PC-9 (cell line): Measurements from ENCODE around the gene RPA3. TPM values are rescaled to one million over a fixed set of nuclear protein-coding genes. Genes with fewer than 3 reads are reported as not detected.

Experiments used
- BruUV-seq: library from RNA; stranded (reverse); fragments of 400-500 nt; replicated peaks from 2 replicates; lab custom pipeline; 2021; lab: Mats Ljungman, UMichigan
- CTCF ChIA-PET: fragments of 300-600 bp; sonication (Branson Sonifier 250); formaldehyde crosslinking; loops from one replicate; lab custom pipeline; 2022; ENCODE audit warnings: antibody characterized with exemption; lab: Charles Lee
- POLR2A ChIA-PET: fragments of 300-600 bp; sonication (Branson Sonifier 250); formaldehyde crosslinking; loops from one replicate; lab custom pipeline; 2022; ENCODE audit warnings: antibody characterized with exemption; ENCODE audit not compliant: unreplicated experiment; lab: Charles Lee
- DNase-seq, 2 experiments: peaks; one replicate each; pipeline versions ENCODE4 v3.0.0 to v3.0.0-alpha.2; 2015 to 2022; ENCODE audit warnings: mixed read lengths in 1 of 2
- H2AFZ ChIP-seq: fragments of 200-600 bp; sonication (generic); 2 replicates; pipeline ENCODE4 v1.8.1; 2017; ENCODE audit warnings: antibody characterized with exemption
- H3F3A ChIP-seq: fragments of 200-600 bp; sonication (generic); 2 replicates; pipeline ENCODE4 v1.8.1; 2017; ENCODE audit warnings: antibody characterized with exemption, mild to moderate bottlenecking, low read depth; ENCODE audit not compliant: insufficient read depth
- H3K27ac ChIP-seq: fragments of 200-600 bp; sonication (generic); 2 replicates; pipeline ENCODE4 v1.6.1; 2016; ENCODE audit warnings: mixed run types
- H3K27me3 ChIP-seq: fragments of 200-600 bp; sonication (generic); 2 replicates; pipeline ENCODE4 v1.6.1; 2016; ENCODE audit warnings: low read depth, mixed run types; ENCODE audit not compliant: insufficient read depth
- H3K36me3 ChIP-seq: fragments of 200-600 bp; sonication (generic); 2 replicates; pipeline ENCODE4 v1.6.1; 2016; ENCODE audit warnings: low read depth, mixed run types
- H3K4me1 ChIP-seq: fragments of 200-600 bp; sonication (generic); replicated peaks from 2 replicates; pipeline ENCODE4 v1.6.1; 2016; ENCODE audit warnings: mixed run types; ENCODE audit not compliant: insufficient read depth
- H3K4me2 ChIP-seq: fragments of 200-600 bp; sonication (generic); 2 replicates; pipeline ENCODE4 v1.6.1; 2017; ENCODE audit warnings: mixed run types
- H3K4me3 ChIP-seq: fragments of 200-600 bp; sonication (generic); 2 replicates; pipeline ENCODE4 v1.6.1; 2016; ENCODE audit warnings: mixed run types
- H3K79me2 ChIP-seq: fragments of 200-600 bp; sonication (generic); 2 replicates; pipeline ENCODE4 v1.6.1; 2017; ENCODE audit warnings: low read depth, mixed run types
- H3K9me2 ChIP-seq: fragments of 200-600 bp; sonication (generic); 2 replicates; pipeline ENCODE4 v1.8.1; 2017; ENCODE audit warnings: mild to moderate bottlenecking; ENCODE audit not compliant: insufficient read depth
- H3K9me3 ChIP-seq: fragments of 200-600 bp; sonication (generic); 2 replicates; pipeline ENCODE4 v1.8.1; 2016; ENCODE audit warnings: low read depth; ENCODE audit not compliant: insufficient read depth
- H4K20me1 ChIP-seq: fragments of 200-600 bp; sonication (generic); 2 replicates; pipeline ENCODE4 v1.8.1; 2017; ENCODE audit not compliant: insufficient read depth
- CTCF ChIP-seq: fragments of 200-600 bp; sonication (generic); conservative IDR thresholded peaks from 2 replicates; pipeline ENCODE4 v1.6.1; 2017; ENCODE audit warnings: mixed run types, antibody characterized with exemption, mild to moderate bottlenecking, moderate library complexity
- EZH2 ChIP-seq: fragments of 200-600 bp; sonication (generic); IDR thresholded peaks from 2 replicates; pipeline ENCODE4 v1.8.0; 2017; ENCODE audit warnings: antibody characterized with exemption, low read depth
- intact Hi-C: fragments of 100-400 bp; cut with micrococcal nuclease; formaldehyde crosslinking; loops from one replicate; pipeline ENCODE4 v1.10.0; 2022; ENCODE audit not compliant: unreplicated experiment
- total RNA-seq: library from RNA; stranded (reverse); gene quantifications from 2 replicates; pipeline ENCODE4 v1.2.3, GENCODE V29; 2021

Gene RPA3
- total RNA-seq, 1 experiment from 2014 or later, result 166 TPM

GRCh38 chr7:7710469-7710868, 7.9 kb downstream of the RPA3 start:
- DNase-seq, result no peak
- Histone ChIP-seq H3K4me1 (no peaks in the 10 kb centered on the region), H3F3A (no peaks in the 10 kb centered on the region), H3K4me2 (no peak overlapping the region), H2AFZ (no peak overlapping the region), H3K36me3 (no peaks in the 10 kb centered on the region), H3K4me3 (no peak overlapping the region), H3K9me2 (0 out of 2 replicates have a peak, but pooled peaks cover 3% of the 10 kb centered on the region), H3K27ac (no peak overlapping the region), H4K20me1 (no peaks in the 10 kb centered on the region), H3K9me3 (no peaks in the 10 kb centered on the region; the same call in 1 of the 2 replicates), H3K79me2 (no peaks in the 10 kb centered on the region), H3K27me3 (no peaks in the 10 kb centered on the region)
- CTCF ChIA-PET, result interaction anchor here (0.6 kb wide), 1 partner anchor 1182 kb away, joined by 3 read pairs; no protein-coding TSS in a partner anchor
- TF ChIP-seq CTCF (no peak), EZH2 (no peak)
- BruUV-seq, result no TSS peak
- intact Hi-C loops, result no loop called here
- POLR2A ChIA-PET, result no interaction called here

GRCh38 chr7:7709291-7709690, 9.1 kb downstream of the RPA3 start:
- H3K4me3 ChIP-seq, result no peak overlapping the region
- no peak overlapping the region for H3K4me2 ChIP-seq
- BruUV-seq, result no TSS peak
- no peaks in the 10 kb centered on the region for H3K27me3 ChIP-seq
- H3K4me1 ChIP-seq, result no peaks in the 10 kb centered on the region
- no peak overlapping the region for H2AFZ ChIP-seq
- DNase-seq, result no peak
- 0 out of 2 replicates have a peak, but pooled peaks cover 3% of the 10 kb centered on the region for H3K9me2 ChIP-seq
- CTCF ChIA-PET, result no interaction called here
- intact Hi-C loops, result no loop called here
- no peaks in the 10 kb centered on the region for H3K79me2 ChIP-seq
- H4K20me1 ChIP-seq, result no peaks in the 10 kb centered on the region
- no peak overlapping the region for H3K27ac ChIP-seq
- TF ChIP-seq EZH2 (no peak), CTCF (no peak)
- no peaks in the 10 kb centered on the region for H3F3A ChIP-seq
- H3K36me3 ChIP-seq, result no peaks in the 10 kb centered on the region
- POLR2A ChIA-PET, result no interaction called here
- H3K9me3 ChIP-seq, result no peaks in the 10 kb centered on the region

GRCh38 chr7:7707806-7708205, 10.6 kb downstream of the RPA3 start:
- Histone ChIP-seq H3K27me3 (no peaks in the 10 kb centered on the region), H3K9me2 (0 out of 2 replicates have a peak, but pooled peaks cover 3% of the 10 kb centered on the region), H3K4me1 (no peaks in the 10 kb centered on the region), H3K79me2 (no peaks in the 10 kb centered on the region), H3K4me2 (no peak overlapping the region), H3K9me3 (no peaks in the 10 kb centered on the region), H3K27ac (no peak overlapping the region), H3K4me3 (no peak overlapping the region), H3F3A (no peaks in the 10 kb centered on the region), H3K36me3 (no peaks in the 10 kb centered on the region), H4K20me1 (no peaks in the 10 kb centered on the region; the same call in 1 of the 2 replicates), H2AFZ (no peak overlapping the region)
- no TSS peak for BruUV-seq
- TF ChIP-seq EZH2 (no peak), CTCF (no peak)
- no peak for DNase-seq
- POLR2A ChIA-PET, result interaction anchor here (0.6 kb wide), 2 partner anchors 18 to 526 kb away, joined by 5 to 6 read pairs; no protein-coding TSS in a partner anchor
- intact Hi-C loops, result no loop called here
- CTCF ChIA-PET, result interaction anchor here (0.6 to 0.7 kb wide), 2 partner anchors 440 to 506 kb away, joined by 3 to 7 read pairs; no protein-coding TSS in a partner anchor
